T-cell (primary cell): ENCODE results near the gene CLCF1. TPM values are rescaled to one million over a fixed set of nuclear protein-coding genes. Genes with fewer than 3 reads are reported as not detected.

Experiments
- ATAC-seq, 4 experiments: fragments of 200-7000 bp in 3 of 4; fragments of 150-1000 bp in 1 of 4; cut with Tn5 transposase; replicated peaks in 1 of 4; 1 replicate in 3 of 4; 2 replicates in 1 of 4; pipeline ENCODE4 v1.10.0; 2021; ENCODE audit warnings: moderate library complexity in 3 of 4, mild to moderate bottlenecking in 2 of 4, moderate number of reproducible peaks in 1 of 4
- CTCF ChIA-PET, 2 donors: fragments of 300-600 bp; sonication (Branson Sonifier 250); formaldehyde crosslinking; loops; one replicate each; lab custom pipeline; 2022; ENCODE audit warnings: antibody characterized with exemption in 2 of 2; lab: Charles Lee
- POLR2A ChIA-PET, 2 donors: fragments of 300-600 bp; sonication (Branson Sonifier 250); formaldehyde crosslinking; loops; one replicate each; lab custom pipeline; 2022; ENCODE audit warnings: antibody characterized with exemption in 2 of 2; lab: Charles Lee
- DNase-seq, 35 experiments: peaks; one replicate each; pipeline versions ENCODE4 v3.0.0 to v3.0.0-alpha.2; 2013 to 2023
- H3K27ac ChIP-seq: one replicate; pipeline ENCODE4 v1.5.1; 2013; ENCODE audit warnings: low read length
- H3K27me3 ChIP-seq, 2 experiments: replicated peaks in 1 of 2; 1 replicate in 1 of 2; 2 replicates in 1 of 2; pipeline versions ENCODE4 v1.6.1 to v1.7.0; 2013; ENCODE audit warnings: low read length in 1 of 2, mixed read lengths in 1 of 2; ENCODE audit not compliant: control insufficient read depth in 2 of 2, insufficient read depth in 2 of 2; ENCODE audit errors: extremely low read depth in 1 of 2
- H3K36me3 ChIP-seq, 2 donors: 1 replicate in 1 of 2; 2 replicates in 1 of 2; pipeline versions ENCODE4 v1.6.1 to v1.7.0; 2013; ENCODE audit warnings: low read length in 1 of 2; ENCODE audit not compliant: control insufficient read depth in 2 of 2, insufficient read depth in 1 of 2; ENCODE audit errors: extremely low read depth in 1 of 2
- H3K4me1 ChIP-seq, 2 experiments: 1 replicate in 1 of 2; 2 replicates in 1 of 2; pipeline versions ENCODE4 v1.6.1 to v1.7.0; 2013; ENCODE audit warnings: low read length in 2 of 2, mixed read lengths in 1 of 2; ENCODE audit not compliant: insufficient read depth in 2 of 2, control insufficient read depth in 1 of 2; ENCODE audit errors: extremely low read depth in 1 of 2
- H3K4me3 ChIP-seq, 2 donors: 1 replicate in 1 of 2; 2 replicates in 1 of 2; pipeline versions ENCODE4 v1.5.1 to v1.7.0; 2013; ENCODE audit warnings: mild to moderate bottlenecking in 2 of 2, low read length in 1 of 2, moderate library complexity in 1 of 2; ENCODE audit not compliant: control insufficient read depth in 1 of 2; ENCODE audit errors: extremely low read depth in 1 of 2
- H3K9me3 ChIP-seq: 2 replicates; pipeline ENCODE4 v1.7.0; 2013
- H3K27ac Mint-ChIP-seq, 2 donors: one replicate each; pipeline ENCODE4 v1.8.0; 2020 to 2021; ENCODE audit warnings: mild to moderate bottlenecking in 2 of 2, mixed read lengths in 2 of 2
- H3K27me3 Mint-ChIP-seq, 2 donors: one replicate each; pipeline ENCODE4 v1.8.0; 2021 to 2022; ENCODE audit warnings: mixed read lengths in 2 of 2
- H3K36me3 Mint-ChIP-seq: one replicate; pipeline ENCODE4 v1.8.0; 2021; ENCODE audit warnings: mixed read lengths
- H3K4me1 Mint-ChIP-seq, 3 donors: one replicate each; pipeline ENCODE4 v1.8.0; 2020 to 2022; ENCODE audit warnings: mixed read lengths in 3 of 3, mild to moderate bottlenecking in 1 of 3
- H3K4me3 Mint-ChIP-seq, 3 donors: one replicate each; pipeline ENCODE4 v1.8.0; 2020 to 2022; ENCODE audit warnings: mild to moderate bottlenecking in 3 of 3, mixed read lengths in 3 of 3, moderate library complexity in 3 of 3
- H3K9me3 Mint-ChIP-seq, 3 donors: one replicate each; pipeline ENCODE4 v1.8.0; 2020 to 2022; ENCODE audit warnings: mixed read lengths in 3 of 3
- WGBS: methylation state at CpG from one replicate; pipeline ENCODE4 v1.1.5; 2013; ENCODE audit warnings: missing lambda C conversion rate; ENCODE audit not compliant: insufficient coverage; 5-methylcytosine and 5-hydroxymethylcytosine counted together
- total RNA-seq, 35 experiments: library from RNA in 6 of 35; stranded (reverse) in 6 of 35; fragments of 120-200 nt in 1 of 35; gene quantifications; one replicate each; pipeline versions ENCODE4 v1.2.1 to v1.2.4 and lab custom pipeline; 2013 to 2026

CLCF1 gene
- total RNA-seq, 5 donors from 2014 or later (not counting 1 experiment from before 2014, with no cell fraction given), result 2.2 to 8.5 (median 4.1) TPM

DNA sequence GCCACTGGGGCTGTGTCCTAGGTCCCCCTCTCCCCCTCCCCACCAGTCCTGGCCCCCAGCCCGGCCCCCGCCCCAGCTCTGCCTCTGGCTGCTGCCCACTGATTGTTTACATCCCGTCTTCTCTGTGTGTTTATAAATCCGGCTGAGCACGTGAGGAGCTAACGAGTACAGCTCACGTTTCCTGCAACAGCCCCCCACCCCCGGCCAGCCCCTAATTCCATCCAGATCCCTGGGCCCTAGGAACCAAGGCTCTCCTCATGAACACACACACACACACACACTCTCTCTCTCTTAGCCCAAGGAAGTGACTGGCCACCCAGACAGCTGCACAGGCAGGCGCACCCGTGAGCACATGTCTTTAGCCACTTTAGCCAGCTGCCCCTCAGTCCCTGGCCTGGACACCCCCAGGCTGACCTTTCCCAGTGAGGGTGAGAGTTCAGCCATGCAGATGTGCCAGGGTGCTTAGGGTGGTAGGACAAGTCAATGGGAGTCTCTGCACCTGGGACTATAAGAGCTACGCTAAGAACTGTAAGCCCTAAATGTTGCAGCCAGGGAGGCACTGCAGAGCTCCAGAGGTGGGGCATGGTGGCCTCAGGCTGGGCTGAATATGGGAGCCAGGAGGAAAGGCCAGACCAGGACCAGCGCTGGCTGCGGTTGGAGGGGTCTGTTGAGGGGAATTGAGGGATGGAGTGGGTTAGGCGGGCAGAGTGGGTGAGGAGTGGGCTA lies 2.9 kb downstream of the CLCF1 start:
- ATAC-seq (no peak), DNase-seq (no peak)
- 57% methylated on average over 8 of the region's 14 CpGs for WGBS
- H3K4me3 Mint-ChIP-seq, result peak overlapping the region; percentile 28 to 82 (median 53)
- peak overlapping the region; percentile 75 to 86 for H3K27ac Mint-ChIP-seq
- Histone ChIP-seq H3K4me1 (peaks cover 8 to 87% of the 10 kb centered on the region in 2 experiments), H3K27me3 (peaks cover 0 to 25% of the 10 kb centered on the region in 2 experiments), H3K36me3 (no peaks in the 10 kb centered on the region), H3K4me3 (no peak overlapping the region), H3K9me3 (no peaks in the 10 kb centered on the region), H3K27ac (peak overlapping the region; percentile 9)
- no peaks in the 10 kb centered on the region for H3K36me3 Mint-ChIP-seq
- H3K4me1 Mint-ChIP-seq, result peaks cover 59 to 73% (median 61%) of the 10 kb centered on the region in 3 donors
- CTCF ChIA-PET, result interaction anchor here in 1 of 2 donors (0.5 to 2.5 kb wide), 9 partner anchors 9 to 291 kb away, joined by 3 to 6 read pairs (median 3); no protein-coding TSS in a partner anchor
- H3K27me3 Mint-ChIP-seq, result peaks cover 10 to 17% of the 10 kb centered on the region in 2 donors
- POLR2A ChIA-PET, result interaction anchor here (0.6 to 1.8 kb wide), 3 partner anchors 17 to 44 kb away, joined by 3 to 17 read pairs (median 5); partner anchors contain the start of gene POLD4 (in 1 of the 2)
- H3K9me3 Mint-ChIP-seq, result no peaks in the 10 kb centered on the region

DNA sequence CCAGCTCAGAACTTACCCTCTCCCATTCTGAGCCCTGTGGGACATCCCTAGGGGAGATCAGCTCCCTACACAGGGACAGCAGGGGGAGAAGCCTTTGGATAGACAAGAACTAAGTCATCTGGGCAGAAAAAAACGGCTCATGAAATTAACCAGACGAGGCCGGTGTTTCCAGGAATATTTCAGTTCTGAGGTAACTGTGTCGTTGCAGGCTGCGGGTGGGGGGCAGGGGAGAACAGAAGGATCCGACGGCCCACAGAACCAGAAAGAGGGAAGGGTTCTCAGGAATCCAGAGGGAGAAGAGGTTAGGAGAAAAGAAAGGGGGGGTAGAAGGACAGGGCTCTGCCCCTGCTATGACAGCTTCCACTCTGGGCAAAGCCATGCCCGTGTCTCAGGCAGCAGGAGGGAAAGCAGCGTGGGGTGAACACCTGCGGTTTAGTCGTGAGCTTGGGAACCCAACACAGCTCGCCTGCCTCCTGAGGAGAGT lies 3.6 kb downstream of the CLCF1 start:
- Mint-ChIP-seq H3K4me1 (peaks cover 63 to 76% (median 68%) of the 10 kb centered on the region in 3 donors), H3K9me3 (no peaks in the 10 kb centered on the region), H3K27ac (peak overlapping the region; percentile 29 to 76), H3K27me3 (peaks cover 10 to 17% of the 10 kb centered on the region in 2 donors), H3K36me3 (peaks cover under 1% of the 10 kb centered on the region), H3K4me3 (no peak overlapping the region)
- ATAC-seq (no peak), DNase-seq (peak in 1 of 35 experiments; percentile 39)
- H3K4me3 ChIP-seq, result no peak overlapping the region
- peaks cover 8 to 88% of the 10 kb centered on the region in 2 experiments for H3K4me1 ChIP-seq
- H3K36me3 ChIP-seq, result no peaks in the 10 kb centered on the region
- H3K27me3 ChIP-seq, result peaks cover 0 to 24% of the 10 kb centered on the region in 2 experiments
- WGBS, result 63% methylated on average over 12 of the region's 12 CpGs
- ChIA-PET CTCF (interaction anchor here (0.7 to 2.5 kb wide), 5 partner anchors 11 to 20 kb away, joined by 3 to 6 read pairs (median 3); no protein-coding TSS in a partner anchor), POLR2A (interaction anchor here (0.6 to 1.8 kb wide), 2 partner anchors 17 to 45 kb away, joined by 3 to 5 read pairs; partner anchors contain the start of gene POLD4 (in 1 of the 2))
- H3K27ac ChIP-seq, result peak overlapping the region; percentile 6
- H3K9me3 ChIP-seq, result no peaks in the 10 kb centered on the region

- Histone ChIP-seq H3K4me3 (no peak overlapping the region), H3K9me3 (no peaks in the 10 kb centered on the region), H3K36me3 (no peaks in the 10 kb centered on the region), H3K27me3 (peaks cover 0 to 18% of the 10 kb centered on the region in 2 experiments), H3K4me1 (peaks cover 9 to 88% of the 10 kb centered on the region in 2 experiments), H3K27ac (peak overlapping the region; percentile 21)
- Mint-ChIP-seq H3K27ac (peak overlapping the region; percentile 29 to 71), H3K4me1 (peaks cover 65 to 76% (median 69%) of the 10 kb centered on the region in 3 donors), H3K4me3 (no peak overlapping the region), H3K27me3 (peaks cover 7 to 17% of the 10 kb centered on the region in 2 donors), H3K36me3 (peaks cover 5% of the 10 kb centered on the region), H3K9me3 (no peaks in the 10 kb centered on the region)
- POLR2A ChIA-PET, result interaction anchor here in 1 of 2 donors (1.8 kb wide), 1 partner anchor 16 kb away, joined by 5 read pairs; the partner anchor contains the start of gene POLD4
- ATAC-seq, result no peak
- WGBS, result 87% methylated on average over 4 of the region's 8 CpGs
- DNase-seq, result no peak
- CTCF ChIA-PET, result interaction anchor here (1.2 to 2.5 kb wide), 3 partner anchors 12 to 18 kb away, joined by 3 to 6 read pairs (median 5); no protein-coding TSS in a partner anchor
These were observed 4.1 kb downstream of the CLCF1 start for GRCh38 chr11:67369275-67369674.

DNA sequence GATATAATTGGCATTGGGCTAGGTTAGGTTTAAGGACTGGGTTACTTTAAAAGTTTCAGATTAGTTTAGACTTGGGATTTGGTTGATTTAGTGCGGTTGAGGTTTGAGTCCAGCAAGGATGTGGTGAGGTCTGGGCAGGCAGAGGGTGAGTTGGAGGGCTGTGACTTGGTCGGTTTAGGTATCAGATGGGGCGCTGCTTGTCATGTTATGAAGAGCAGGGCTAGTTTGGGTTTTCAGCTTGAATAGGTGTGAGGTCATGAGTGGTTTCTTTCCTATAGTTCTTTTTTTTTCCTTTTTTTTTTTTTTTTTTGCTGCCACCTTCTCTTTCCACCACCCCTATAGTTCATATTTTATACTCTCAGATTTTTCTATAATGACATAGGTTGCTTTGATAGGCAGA lies 4.8 kb downstream of the CLCF1 start:
- Histone ChIP-seq H3K9me3 (no peaks in the 10 kb centered on the region), H3K27ac (no peak overlapping the region), H3K4me3 (no peak overlapping the region), H3K36me3 (no peaks in the 10 kb centered on the region), H3K27me3 (peaks cover 0 to 12% of the 10 kb centered on the region in 2 experiments), H3K4me1 (peaks cover 6 to 88% of the 10 kb centered on the region in 2 experiments)
- peaks cover 3 to 12% of the 10 kb centered on the region in 2 donors for H3K27me3 Mint-ChIP-seq
- ChIA-PET CTCF (interaction anchor here (0.6 to 2.5 kb wide), 5 partner anchors 13 to 687 kb away, joined by 3 to 6 read pairs (median 5); no protein-coding TSS in a partner anchor), POLR2A (interaction anchor here in 1 of 2 donors (0.7 kb wide), 1 partner anchor 97 kb away, joined by 16 read pairs; no protein-coding TSS in a partner anchor)
- H3K27ac Mint-ChIP-seq, result peak overlapping the region; percentile 48 to 76
- ATAC-seq (no peak), DNase-seq (peak in 1 of 35 experiments; percentile 42)
- peaks cover 65 to 78% (median 70%) of the 10 kb centered on the region in 3 donors for H3K4me1 Mint-ChIP-seq
- no peak overlapping the region for H3K4me3 Mint-ChIP-seq
- H3K36me3 Mint-ChIP-seq, result peaks cover 5% of the 10 kb centered on the region
- 27% methylated on average over 1 of the region's 3 CpGs for WGBS
- H3K9me3 Mint-ChIP-seq, result no peaks in the 10 kb centered on the region

- peaks cover 0 to 12% of the 10 kb centered on the region in 2 experiments for H3K27me3 ChIP-seq
- ChIA-PET POLR2A (no interaction called here), CTCF (interaction anchor here in 1 of 2 donors (0.8 to 1.8 kb wide), 2 partner anchors 15 to 16 kb away, joined by 3 to 5 read pairs; no protein-coding TSS in a partner anchor)
- H3K4me3 ChIP-seq, result no peak overlapping the region
- H3K27ac ChIP-seq, result no peak overlapping the region
- no peak overlapping the region for H3K4me3 Mint-ChIP-seq
- WGBS, result 74% methylated on average over 7 of the region's 7 CpGs
- H3K27ac Mint-ChIP-seq, result peak overlapping the region; percentile 48 to 76
- peaks cover 3 to 12% of the 10 kb centered on the region in 2 donors for H3K27me3 Mint-ChIP-seq
- peaks cover 4 to 92% of the 10 kb centered on the region in 2 experiments for H3K4me1 ChIP-seq
- H3K9me3 Mint-ChIP-seq, result no peaks in the 10 kb centered on the region
- H3K36me3 ChIP-seq, result no peaks in the 10 kb centered on the region
- peaks cover 5% of the 10 kb centered on the region for H3K36me3 Mint-ChIP-seq
- peaks cover 70 to 83% (median 74%) of the 10 kb centered on the region in 3 donors for H3K4me1 Mint-ChIP-seq
- no peaks in the 10 kb centered on the region for H3K9me3 ChIP-seq
- ATAC-seq (no peak), DNase-seq (no peak)
These were observed 5.6 kb downstream of the CLCF1 start for GRCh38 chr11:67367761-67368227.
